H9 (cell line): ENCODE data around the gene ZNF365. TPM values are rescaled to one million over a fixed set of nuclear protein-coding genes. Genes with fewer than 3 reads are reported as not detected.
"Not testable (repeated sequence)": the region's sequence is repeated elsewhere in the genome, so short reads cannot be mapped to it uniquely, and the experiment has no call there.

Experiments
- DNase-seq: peaks from one replicate; pipeline ENCODE4 v3.0.0-alpha.2; 2017
- H2AFZ ChIP-seq: one replicate; pipeline ENCODE4 v1.6.1; 2013; ENCODE audit warnings: mild to moderate bottlenecking, low read length, control low read depth, moderate library complexity
- H2AK5ac ChIP-seq: 2 replicates; pipeline ENCODE4 v1.6.1; 2013; ENCODE audit warnings: low read length, control low read depth, mixed read lengths; ENCODE audit not compliant: insufficient read length
- H2BK120ac ChIP-seq: one replicate; pipeline ENCODE4 v1.6.1; 2013; ENCODE audit warnings: low read depth, mild to moderate bottlenecking, low read length, control low read depth, inconsistent platforms; ENCODE audit not compliant: poor library complexity, severe bottlenecking
- H2BK12ac ChIP-seq: 2 replicates; pipeline ENCODE4 v1.6.1; 2013; ENCODE audit warnings: low read length, control low read depth, mixed read lengths, low read depth; ENCODE audit not compliant: insufficient read length
- H2BK15ac ChIP-seq: 2 replicates; pipeline ENCODE4 v1.6.1; 2013; ENCODE audit warnings: low read depth, low read length, control low read depth
- H2BK20ac ChIP-seq: one replicate; pipeline ENCODE4 v1.6.1; 2013; ENCODE audit warnings: low read depth, mild to moderate bottlenecking, low read length, control low read depth, inconsistent platforms; ENCODE audit not compliant: poor library complexity, severe bottlenecking
- H2BK5ac ChIP-seq: 2 replicates; pipeline ENCODE4 v1.6.1; 2013; ENCODE audit warnings: low read length, control low read depth, mixed read lengths; ENCODE audit not compliant: insufficient read length
- H3K14ac ChIP-seq: 2 replicates; pipeline ENCODE4 v1.6.1; 2013; ENCODE audit warnings: low read length, control low read depth; ENCODE audit not compliant: insufficient read depth
- H3K18ac ChIP-seq: 2 replicates; pipeline ENCODE4 v1.6.1; 2013; ENCODE audit warnings: low read depth, mild to moderate bottlenecking, mixed read lengths, low read length, control low read depth; ENCODE audit not compliant: insufficient read length
- H3K23ac ChIP-seq: 2 replicates; pipeline ENCODE4 v1.6.1; 2013; ENCODE audit warnings: low read length, control low read depth, mixed read lengths, low read depth; ENCODE audit not compliant: insufficient read length
- H3K23me2 ChIP-seq: 2 replicates; pipeline ENCODE4 v1.6.1; 2013; ENCODE audit warnings: low read depth, mild to moderate bottlenecking, mixed read lengths, low read length, control low read depth; ENCODE audit not compliant: insufficient read length, poor library complexity, severe bottlenecking
- H3K27ac ChIP-seq: 2 replicates; pipeline ENCODE4 v1.5.1; 2013; ENCODE audit warnings: low read length, control low read depth, mixed read lengths, low read depth; ENCODE audit not compliant: insufficient read length
- H3K27me3 ChIP-seq: 2 replicates; pipeline ENCODE4 v1.6.1; 2013; ENCODE audit warnings: low read length, control low read depth, inconsistent platforms; ENCODE audit not compliant: insufficient read depth
- H3K4ac ChIP-seq: 2 replicates; pipeline ENCODE4 v1.6.1; 2013; ENCODE audit warnings: low read depth, mild to moderate bottlenecking, control low read depth, inconsistent platforms, low read length, moderate library complexity
- H3K4me1 ChIP-seq: 2 replicates; pipeline ENCODE4 v1.6.1; 2013; ENCODE audit warnings: low read length, control low read depth, inconsistent platforms; ENCODE audit not compliant: insufficient read depth
- H3K4me2 ChIP-seq: 2 replicates; pipeline ENCODE4 v1.6.1; 2013; ENCODE audit warnings: low read length, control low read depth, mixed read lengths; ENCODE audit not compliant: insufficient read length, insufficient read depth
- H3K56ac ChIP-seq: 2 replicates; pipeline ENCODE4 v1.6.1; 2013; ENCODE audit warnings: low read depth, mild to moderate bottlenecking, mixed read lengths, low read length, control low read depth; ENCODE audit not compliant: insufficient read length
- H3K79me1 ChIP-seq: 2 replicates; pipeline ENCODE4 v1.6.1; 2013; ENCODE audit warnings: low read depth, mild to moderate bottlenecking, moderate library complexity, low read length, control low read depth, inconsistent platforms; ENCODE audit not compliant: insufficient read depth, poor library complexity, severe bottlenecking
- H3K79me2 ChIP-seq: 2 replicates; pipeline ENCODE4 v1.6.1; 2013; ENCODE audit warnings: low read length, control low read depth, inconsistent platforms; ENCODE audit not compliant: insufficient read depth
- H3K9ac ChIP-seq: 2 replicates; pipeline ENCODE4 v1.6.1; 2013; ENCODE audit warnings: low read length, control low read depth, mixed read lengths; ENCODE audit not compliant: insufficient read length; ENCODE audit errors: extremely low read depth
- H3K9me3 ChIP-seq: one replicate; pipeline ENCODE4 v1.6.1; 2013; ENCODE audit warnings: low read depth, low read length, inconsistent platforms; ENCODE audit not compliant: control insufficient read depth
- H3T11ph ChIP-seq: one replicate; pipeline ENCODE4 v1.6.1; 2013; ENCODE audit warnings: mild to moderate bottlenecking, low read length, control low read depth, inconsistent platforms
- H4K20me1 ChIP-seq: one replicate; pipeline ENCODE4 v1.6.1; 2013; ENCODE audit not compliant: control insufficient read depth, insufficient read length, insufficient read depth
- H4K5ac ChIP-seq: 2 replicates; pipeline ENCODE4 v1.6.1; 2013; ENCODE audit warnings: low read depth, mild to moderate bottlenecking, mixed read lengths, low read length, control low read depth; ENCODE audit not compliant: insufficient read length
- H4K8ac ChIP-seq: replicated peaks from 2 replicates; pipeline ENCODE4 v1.6.1; 2013; ENCODE audit warnings: low read length, control low read depth, mixed read lengths, low read depth; ENCODE audit not compliant: insufficient read length
- H4K91ac ChIP-seq: 2 replicates; pipeline ENCODE4 v1.6.1; 2013; ENCODE audit warnings: low read depth, mild to moderate bottlenecking, moderate library complexity, mixed read lengths, low read length, control low read depth; ENCODE audit not compliant: insufficient read length
- H3K27ac Mint-ChIP-seq, 3 experiments: 2 replicates in 2 of 3; 3 replicates in 1 of 3; pipeline ENCODE4 v1.8.0; 2020 to 2021; ENCODE audit warnings: mixed read lengths in 3 of 3, mild to moderate bottlenecking in 1 of 3, moderate library complexity in 1 of 3
- H3K27me3 Mint-ChIP-seq: 2 replicates; pipeline ENCODE4 v1.8.0; 2021; ENCODE audit warnings: low read depth, mild to moderate bottlenecking, moderate library complexity, mixed read lengths
- H3K36me3 Mint-ChIP-seq, 3 experiments: 2 replicates in 2 of 3; 3 replicates in 1 of 3; pipeline ENCODE4 v1.8.0; 2020 to 2021; ENCODE audit warnings: low read depth in 3 of 3, mixed read lengths in 3 of 3; ENCODE audit not compliant: insufficient read depth in 1 of 3
- H3K4me1 Mint-ChIP-seq, 2 experiments: 2 replicates each; pipeline ENCODE4 v1.8.0; 2020; ENCODE audit warnings: mixed read lengths in 2 of 2
- H3K4me3 Mint-ChIP-seq, 2 experiments: 2 replicates in 1 of 2; 3 replicates in 1 of 2; pipeline ENCODE4 v1.8.0; 2020 to 2021; ENCODE audit warnings: mild to moderate bottlenecking in 2 of 2, mixed read lengths in 2 of 2, moderate library complexity in 1 of 2
- H3K9me3 Mint-ChIP-seq, 2 experiments: 2 replicates in 1 of 2; 3 replicates in 1 of 2; pipeline ENCODE4 v1.8.0; 2020; ENCODE audit warnings: mild to moderate bottlenecking in 2 of 2, mixed read lengths in 2 of 2, moderate library complexity in 1 of 2
- CTCF ChIP-seq: fragments of 200-600 bp; sonication (generic); conservative IDR thresholded peaks from 3 replicates; pipeline ENCODE4 v1.8.0; 2021; ENCODE audit warnings: antibody characterized with exemption, mild to moderate bottlenecking
- WGBS: extraction: QIAGEN DNeasy Blood & Tissue Kit; methylation state at CpG from one replicate; pipeline ENCODE4 v1.1.7; 2013; ENCODE audit warnings: missing lambda C conversion rate, low lambda C conversion rate, mixed read lengths; ENCODE audit not compliant: insufficient read length; ENCODE audit errors: extremely low coverage; 5-methylcytosine and 5-hydroxymethylcytosine counted together
- total RNA-seq: library from RNA; stranded (reverse); gene quantifications from 2 replicates; pipeline ENCODE4 v1.2.1, GENCODE V29; 2021

The ZNF365 gene
- total RNA-seq, 1 experiment from 2014 or later, result 0.59 TPM

GRCh38 chr10:62377966-62378365 is 3.8 kb downstream of the ZNF365 start:
- Histone ChIP-seq H3K79me2 (no peaks in the 10 kb centered on the region), H3K14ac (no peak overlapping the region), H2BK20ac (no peak overlapping the region), H2AK5ac (no peak overlapping the region), H3T11ph (no peak overlapping the region), H2BK5ac (no peak overlapping the region), H3K9me3 (no peaks in the 10 kb centered on the region), H3K27me3 (peaks cover 5% of the 10 kb centered on the region; the same call in 1 of the 2 replicates), H2BK15ac (no peak overlapping the region), H4K91ac (no peak overlapping the region), H4K20me1 (no peaks in the 10 kb centered on the region), H3K23me2 (no peaks in the 10 kb centered on the region), H3K56ac (no peak overlapping the region), H3K4ac (no peak overlapping the region), H3K4me2 (no peak overlapping the region), H4K5ac (no peak overlapping the region), H3K4me1 (no peaks in the 10 kb centered on the region), H4K8ac (no peak overlapping the region), H2BK12ac (no peak overlapping the region), H3K23ac (no peak overlapping the region), H2BK120ac (no peak overlapping the region), H3K18ac (no peak overlapping the region), H2AFZ (no peak overlapping the region), H3K27ac (no peak overlapping the region), H3K9ac (no peak overlapping the region), H3K79me1 (no peaks in the 10 kb centered on the region)
- H3K4me3 Mint-ChIP-seq, result no peak overlapping the region
- TF ChIP-seq CTCF, result no peak
- H3K9me3 Mint-ChIP-seq, result no peaks in the 10 kb centered on the region; a peak in 1 of 5 replicates
- no CpG with 5 or more reads among the region's 6 CpGs for WGBS
- no peaks in the 10 kb centered on the region for H3K36me3 Mint-ChIP-seq
- H3K27me3 Mint-ChIP-seq, result peaks cover 38% of the 10 kb centered on the region
- H3K4me1 Mint-ChIP-seq, result peaks cover 5 to 7% of the 10 kb centered on the region in 2 experiments
- DNase-seq, result no peak
- no peak overlapping the region for H3K27ac Mint-ChIP-seq

DNA sequence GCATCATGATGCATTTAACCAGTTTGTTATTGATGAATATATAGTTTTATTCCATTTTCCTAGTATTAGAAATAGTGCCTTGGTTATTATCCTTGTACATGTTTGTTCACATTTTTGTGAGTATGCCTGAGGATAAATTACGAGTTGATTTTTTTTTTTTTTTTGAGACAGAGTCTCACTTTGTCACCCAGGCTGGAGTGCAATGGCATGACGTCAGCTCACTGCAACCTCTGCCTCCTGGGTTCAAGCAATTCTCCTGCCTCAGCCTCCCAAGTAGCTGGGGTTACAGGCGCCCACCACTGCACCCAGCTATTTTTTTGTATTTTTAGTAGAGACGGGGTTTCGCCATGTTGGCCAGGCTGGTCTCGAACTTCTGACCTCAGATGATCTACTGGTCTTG is 4.7 kb downstream of the ZNF365 start:
- H3K4me1 ChIP-seq, H3K4me3 Mint-ChIP-seq, H3K27ac ChIP-seq, H3K4ac ChIP-seq, H4K8ac ChIP-seq, H3K23me2 ChIP-seq, H3K18ac ChIP-seq, H3K79me1 ChIP-seq, H3K9me3 Mint-ChIP-seq, H3K36me3 Mint-ChIP-seq, H3K9ac ChIP-seq, H3K27ac Mint-ChIP-seq, H3K4me1 Mint-ChIP-seq, H2BK12ac ChIP-seq, H2AFZ ChIP-seq, H3K4me2 ChIP-seq, H2BK120ac ChIP-seq, H3K23ac ChIP-seq, H3T11ph ChIP-seq, H3K27me3 ChIP-seq, H2AK5ac ChIP-seq, H3K79me2 ChIP-seq, H2BK20ac ChIP-seq, H4K20me1 ChIP-seq, H2BK5ac ChIP-seq, H3K14ac ChIP-seq, H3K9me3 ChIP-seq, H4K5ac ChIP-seq, H2BK15ac ChIP-seq, H4K91ac ChIP-seq, H3K56ac ChIP-seq, DNase-seq: not testable (repeated sequence)
- H3K27me3 Mint-ChIP-seq, result peaks cover 29% of the 10 kb centered on the region
- no CpG with 5 or more reads among the region's 6 CpGs for WGBS
